OCI-LY7 (cell line): Measurements from ENCODE around the gene GALNT15. TPM values are rescaled to one million over a fixed set of nuclear protein-coding genes. Genes with fewer than 3 reads are reported as not detected.

ENCODE experiments used
- BruUV-seq: library from RNA; stranded (reverse); fragments of 400-500 nt; replicated peaks from 2 replicates; lab custom pipeline; 2021; lab: Mats Ljungman, UMichigan
- CTCF ChIA-PET: fragments of 300-600 bp; sonication (Branson Sonifier 250); formaldehyde crosslinking; loops from one replicate; lab custom pipeline; 2022; ENCODE audit warnings: antibody characterized with exemption; ENCODE audit not compliant: unreplicated experiment; lab: Charles Lee
- POLR2A ChIA-PET: fragments of 300-600 bp; sonication (Branson Sonifier 250); formaldehyde crosslinking; loops from one replicate; lab custom pipeline; 2022; ENCODE audit warnings: antibody characterized with exemption; lab: Charles Lee
- DNase-seq: peaks from one replicate; pipeline ENCODE4 v3.0.0-alpha.2; 2015; ENCODE audit warnings: low spot score
- H2AFZ ChIP-seq: fragments of 200-600 bp; sonication (generic), shearing (Covaris generic); 2 replicates; pipeline ENCODE4 v1.6.1; 2014; ENCODE audit warnings: mild to moderate bottlenecking, antibody characterized with exemption, low read length, moderate library complexity
- H3K27ac ChIP-seq: fragments of 200-600 bp; sonication (generic); 2 replicates; pipeline ENCODE4 v1.5.1; 2014; ENCODE audit warnings: mixed run types, low read depth, mild to moderate bottlenecking, moderate library complexity, low read length, inconsistent platforms; ENCODE audit not compliant: poor library complexity, severe bottlenecking
- H3K36me3 ChIP-seq: fragments of 200-600 bp; sonication (generic); 2 replicates; pipeline ENCODE4 v1.6.1; 2014; ENCODE audit warnings: mild to moderate bottlenecking, antibody characterized with exemption, low read length, moderate library complexity, mixed read lengths; ENCODE audit not compliant: insufficient read depth
- H3K4me1 ChIP-seq: fragments of 200-600 bp; sonication (generic); 2 replicates; pipeline ENCODE4 v1.5.1; 2014; ENCODE audit warnings: mild to moderate bottlenecking, low read length; ENCODE audit not compliant: insufficient read depth, poor library complexity, severe bottlenecking
- H3K4me2 ChIP-seq: fragments of 200-600 bp; sonication (generic); 2 replicates; pipeline ENCODE4 v1.6.1; 2014; ENCODE audit warnings: mild to moderate bottlenecking, low read length
- H3K4me3 ChIP-seq: fragments of 200-600 bp; sonication (generic); 2 replicates; pipeline ENCODE4 v1.5.1; 2014; ENCODE audit warnings: mild to moderate bottlenecking, low read depth, low read length; ENCODE audit not compliant: poor library complexity, severe bottlenecking
- H3K79me2 ChIP-seq: fragments of 200-600 bp; sonication (generic); 2 replicates; pipeline ENCODE4 v1.6.1; 2016; ENCODE audit warnings: low read depth, mild to moderate bottlenecking, low read length, moderate library complexity, mixed read lengths; ENCODE audit not compliant: insufficient read depth
- H3K9me2 ChIP-seq: fragments of 200-600 bp; sonication (generic); 2 replicates; pipeline ENCODE4 v1.6.1; 2016; ENCODE audit warnings: mild to moderate bottlenecking, low read length, mixed read lengths; ENCODE audit not compliant: insufficient read depth
- H3K9me3 ChIP-seq: fragments of 200-600 bp; sonication (generic); 2 replicates; pipeline ENCODE4 v1.6.1; 2014; ENCODE audit warnings: mild to moderate bottlenecking, mixed run types, low read length, mixed read lengths
- H4K20me1 ChIP-seq: fragments of 200-600 bp; sonication (generic); 2 replicates; pipeline ENCODE4 v1.6.1; 2014; ENCODE audit warnings: mild to moderate bottlenecking, antibody characterized with exemption, low read length, moderate library complexity, mixed read lengths; ENCODE audit not compliant: insufficient read depth
- EZH2phosphoT487 ChIP-seq: fragments of 200-600 bp; sonication (generic); IDR thresholded peaks from 2 replicates; pipeline ENCODE4 v1.6.1; 2018; ENCODE audit warnings: low read depth, borderline replicate concordance, mild to moderate bottlenecking, mixed run types, antibody characterized with exemption, low read length, moderate library complexity, mixed read lengths
- intact Hi-C: fragments of 100-400 bp; cut with micrococcal nuclease; formaldehyde crosslinking; loops from one replicate; pipeline ENCODE4 v1.10.0; 2022; ENCODE audit not compliant: unreplicated experiment
- total RNA-seq, 2 experiments: library from RNA; depleted of rRNA in 1 of 2; stranded (reverse); fragments of >200 nt in 1 of 2; shearing (Covaris generic) in 1 of 2; gene quantifications; 2 replicates each; pipeline ENCODE4 v1.2.3, GENCODE V29; 2014 to 2022
- TF ChIP-seq, protein P1 (sequence below): fragments of 200-600 bp; sonication (generic); conservative IDR thresholded peaks from 2 replicates; pipeline ENCODE4 v1.5.1; 2014; ENCODE audit warnings: mild to moderate bottlenecking, antibody characterized with exemption, low read length, moderate library complexity, mixed read lengths

Gene GALNT15
- total RNA-seq, 2 experiments from 2014 or later = 0.03 TPM; not detected in 1

DNA sequence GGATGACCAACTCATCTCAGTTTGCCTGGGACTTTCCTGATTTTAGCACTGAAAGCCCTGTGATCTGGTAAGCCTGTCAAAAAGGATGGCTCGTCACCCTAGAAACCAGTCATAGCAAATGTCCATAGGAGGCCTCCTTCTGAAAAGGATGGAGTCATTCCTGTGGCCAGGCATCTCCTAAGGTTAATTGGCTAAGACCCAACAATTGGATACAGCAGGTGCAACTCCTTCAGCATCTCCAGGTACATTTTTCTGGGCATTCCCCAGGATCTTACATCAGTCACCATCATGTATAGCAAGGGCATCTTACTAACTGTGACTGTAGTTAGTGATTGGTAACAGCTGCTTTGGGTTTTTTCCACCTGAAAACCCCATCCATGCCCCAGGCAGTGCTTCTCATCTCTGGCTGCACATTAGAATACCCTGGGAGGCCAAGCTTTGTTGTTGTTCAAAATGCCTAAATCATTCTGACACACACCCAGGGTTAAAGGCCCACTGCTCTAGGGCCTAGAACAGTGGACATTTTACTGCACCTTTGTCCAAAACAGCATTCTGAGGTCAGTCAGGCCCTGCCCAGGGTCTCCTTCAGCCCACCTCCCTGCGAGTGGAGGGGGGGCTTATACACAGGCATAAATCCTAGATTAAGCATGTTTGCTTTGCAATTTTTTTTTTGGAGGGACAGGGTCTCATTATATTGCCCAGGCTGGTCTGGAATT lies 28.3 kb upstream of the GALNT15 start:
- Histone ChIP-seq H3K79me2 (no peaks in the 10 kb centered on the region), H3K4me1 (no peaks in the 10 kb centered on the region), H4K20me1 (no peaks in the 10 kb centered on the region), H3K27ac (no peak overlapping the region), H3K36me3 (no peaks in the 10 kb centered on the region), H2AFZ (no peak overlapping the region), H3K4me3 (no peak overlapping the region), H3K9me3 (0 out of 2 replicates have a peak, but pooled peaks cover 4% of the 10 kb centered on the region), H3K4me2 (no peak overlapping the region), H3K9me2 (no peaks in the 10 kb centered on the region)
- ChIA-PET POLR2A (interaction anchor here (1.4 kb wide), 1 partner anchor 12 kb away, joined by 3 read pairs; no protein-coding TSS in a partner anchor), CTCF (no interaction called here)
- intact Hi-C loops = no loop called here
- no TSS peak for BruUV-seq
- DNase-seq = no peak
- TF ChIP-seq EZH2phosphoT487 = no peak

DNA sequence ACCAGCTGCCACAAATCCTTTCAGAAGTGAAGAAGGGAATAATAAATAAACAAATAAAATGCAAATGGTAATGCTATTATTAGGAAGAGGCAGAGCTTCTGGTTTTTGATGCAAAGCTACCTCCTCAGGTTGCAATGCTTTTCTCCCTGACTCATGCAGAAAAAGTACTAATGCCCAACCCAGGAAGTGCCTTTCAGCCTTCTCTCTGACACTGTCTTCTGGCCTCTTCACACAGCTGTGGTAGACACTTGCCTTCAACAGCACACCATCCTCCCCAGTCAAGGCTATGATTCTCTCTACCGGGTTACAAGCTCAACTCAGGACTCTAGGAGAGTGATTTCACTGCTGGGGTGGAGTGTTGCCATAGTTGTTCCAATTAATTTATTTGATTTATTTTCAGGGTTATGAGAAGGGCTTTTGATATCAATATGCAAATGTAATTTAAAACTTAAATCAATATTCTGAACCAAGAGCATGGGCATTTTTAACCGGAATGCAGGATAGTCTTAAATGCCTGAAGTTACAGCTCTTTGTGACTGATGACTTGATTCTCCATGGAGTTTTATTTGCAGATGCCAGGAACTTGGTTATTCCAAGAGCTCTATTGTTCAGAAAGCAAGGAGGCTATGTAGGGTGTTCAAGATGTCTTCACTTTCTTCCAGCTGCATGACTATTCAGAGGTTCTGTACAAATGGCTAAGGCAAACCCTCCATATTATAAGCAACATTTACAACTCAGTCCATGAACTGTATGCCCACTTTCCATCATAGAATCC lies 27.1 kb upstream of the GALNT15 start:
- H3K4me2 ChIP-seq = no peak overlapping the region
- intact Hi-C loops = no loop called here
- DNase-seq = no peak
- 0 out of 2 replicates have a peak, but pooled peaks cover 4% of the 10 kb centered on the region for H3K9me3 ChIP-seq
- no peak overlapping the region for H2AFZ ChIP-seq
- no peaks in the 10 kb centered on the region for H3K36me3 ChIP-seq
- H3K27ac ChIP-seq = no peak overlapping the region
- H3K4me3 ChIP-seq = no peak overlapping the region
- no TSS peak for BruUV-seq
- H3K9me2 ChIP-seq = no peaks in the 10 kb centered on the region
- ChIA-PET CTCF (no interaction called here), POLR2A (interaction anchor here (1.0 kb wide), 1 partner anchor 11 kb away, joined by 4 read pairs; no protein-coding TSS in a partner anchor)
- TF ChIP-seq, protein P1, sequence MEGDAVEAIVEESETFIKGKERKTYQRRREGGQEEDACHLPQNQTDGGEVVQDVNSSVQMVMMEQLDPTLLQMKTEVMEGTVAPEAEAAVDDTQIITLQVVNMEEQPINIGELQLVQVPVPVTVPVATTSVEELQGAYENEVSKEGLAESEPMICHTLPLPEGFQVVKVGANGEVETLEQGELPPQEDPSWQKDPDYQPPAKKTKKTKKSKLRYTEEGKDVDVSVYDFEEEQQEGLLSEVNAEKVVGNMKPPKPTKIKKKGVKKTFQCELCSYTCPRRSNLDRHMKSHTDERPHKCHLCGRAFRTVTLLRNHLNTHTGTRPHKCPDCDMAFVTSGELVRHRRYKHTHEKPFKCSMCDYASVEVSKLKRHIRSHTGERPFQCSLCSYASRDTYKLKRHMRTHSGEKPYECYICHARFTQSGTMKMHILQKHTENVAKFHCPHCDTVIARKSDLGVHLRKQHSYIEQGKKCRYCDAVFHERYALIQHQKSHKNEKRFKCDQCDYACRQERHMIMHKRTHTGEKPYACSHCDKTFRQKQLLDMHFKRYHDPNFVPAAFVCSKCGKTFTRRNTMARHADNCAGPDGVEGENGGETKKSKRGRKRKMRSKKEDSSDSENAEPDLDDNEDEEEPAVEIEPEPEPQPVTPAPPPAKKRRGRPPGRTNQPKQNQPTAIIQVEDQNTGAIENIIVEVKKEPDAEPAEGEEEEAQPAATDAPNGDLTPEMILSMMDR = no peak
- no peak for TF ChIP-seq EZH2phosphoT487
- no peaks in the 10 kb centered on the region for H4K20me1 ChIP-seq
- H3K4me1 ChIP-seq = no peaks in the 10 kb centered on the region
- H3K79me2 ChIP-seq = no peaks in the 10 kb centered on the region

DNA sequence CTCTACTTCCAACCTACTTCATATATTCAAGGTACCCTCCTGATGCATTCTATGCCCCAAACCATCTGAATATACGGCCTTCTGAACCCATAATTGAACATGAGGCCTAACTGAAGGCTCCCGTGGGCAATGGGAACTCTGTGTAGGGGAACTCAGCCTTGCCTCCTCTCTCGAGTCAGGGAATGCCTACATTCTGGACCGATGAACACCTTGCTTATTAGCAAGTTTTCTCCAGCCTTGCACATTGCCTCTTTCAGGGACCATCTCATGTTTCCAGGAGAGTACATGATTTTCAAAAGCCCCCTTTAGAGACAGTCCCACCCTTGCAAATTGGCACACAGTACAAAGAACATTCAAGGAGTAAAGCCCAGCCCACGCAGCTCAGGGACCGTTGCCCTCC lies 26.3 kb upstream of the GALNT15 start:
- intact Hi-C loops = no loop called here
- Histone ChIP-seq H3K36me3 (no peaks in the 10 kb centered on the region), H4K20me1 (no peaks in the 10 kb centered on the region), H3K4me2 (no peak overlapping the region), H3K79me2 (no peaks in the 10 kb centered on the region), H3K4me1 (no peaks in the 10 kb centered on the region), H3K4me3 (no peak overlapping the region), H3K9me2 (no peaks in the 10 kb centered on the region), H3K9me3 (0 out of 2 replicates have a peak, but pooled peaks cover 4% of the 10 kb centered on the region), H2AFZ (no peak overlapping the region), H3K27ac (no peak overlapping the region)
- DNase-seq = no peak
- no TSS peak for BruUV-seq
- CTCF ChIA-PET = no interaction called here
- POLR2A ChIA-PET = interaction anchor here (0.6 kb wide), 1 partner anchor 15 kb away, joined by 3 read pairs; no protein-coding TSS in a partner anchor
- TF ChIP-seq, protein P1 = no peak
- TF ChIP-seq EZH2phosphoT487 = no peak
